Activated T-helper 9 cell treated with anti-CD3 and anti-CD28 coated beads, Interleukin-2, amount 50 U/mL, for 16 hours (primary cell): Measurements from ENCODE around the gene HCRTR2.
"Not testable (repeated sequence)": the region's sequence is repeated elsewhere in the genome, so short reads cannot be mapped to it uniquely, and the experiment has no call there.

Experiments used
- DNase-seq: peaks from one replicate; pipeline ENCODE4 v3.0.0-alpha.2; 2020; ENCODE audit warnings: low read depth

The HCRTR2 gene

GRCh38 chr6:55174211-55175026, at the start of gene HCRTR2:
TSS of gene HCRTR2 (plus strand) at chr6:55174515. CDS start at chr6:55174588, 73 bp downstream.
- no peak for DNase-seq

GRCh38 chr6:55130806-55131324, 43.5 kb upstream of the HCRTR2 start:
- no peak for DNase-seq

- DNase-seq = no peak
These were observed 42.7 kb upstream of the HCRTR2 start for GRCh38 chr6:55131616-55132015.

GRCh38 chr6:55136916-55137315, 37.4 kb upstream of the HCRTR2 start:
- DNase-seq = no peak

- DNase-seq = no peak
These were observed 36.2 kb upstream of the HCRTR2 start for GRCh38 chr6:55137929-55138693.

DNA sequence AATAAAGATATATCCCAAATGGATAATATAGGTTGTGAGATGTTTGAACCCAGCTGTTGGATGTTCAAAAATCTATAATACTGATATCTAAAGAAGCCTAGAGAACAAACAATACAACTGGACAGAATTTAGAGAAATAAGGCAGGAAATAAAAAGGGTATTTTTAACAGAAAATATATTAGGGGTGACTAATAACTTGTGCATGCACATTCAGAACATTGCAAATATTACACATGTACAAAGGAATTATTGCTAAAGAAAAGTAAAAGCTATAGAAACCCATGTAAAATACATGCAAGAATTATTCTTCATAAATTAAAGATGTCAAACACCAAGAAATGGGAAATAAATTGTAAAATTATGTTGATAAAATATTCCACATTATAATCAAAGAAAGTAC, 32.7 kb upstream of the HCRTR2 start:
- no peak for DNase-seq

GRCh38 chr6:55142610-55143009, 31.7 kb upstream of the HCRTR2 start:
- DNase-seq = no peak

DNA sequence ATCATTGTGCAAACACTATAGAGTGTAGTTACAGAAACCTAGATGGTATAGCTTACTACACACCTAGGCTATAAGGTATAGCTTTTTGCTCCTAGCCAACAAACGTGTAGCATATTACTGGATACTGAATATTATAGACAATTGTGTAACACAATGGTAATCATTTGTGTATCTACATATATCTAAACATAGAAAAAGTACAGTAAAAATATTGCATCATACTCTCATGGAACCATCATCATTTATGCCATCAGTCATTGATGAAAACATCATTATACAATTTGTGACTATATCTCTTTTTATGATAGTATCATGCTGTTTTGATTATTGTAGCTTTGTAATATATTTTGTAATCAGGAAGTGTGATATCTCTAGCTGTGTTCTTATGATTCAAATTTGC, 21.0 kb upstream of the HCRTR2 start:
- no peak for DNase-seq

DNA sequence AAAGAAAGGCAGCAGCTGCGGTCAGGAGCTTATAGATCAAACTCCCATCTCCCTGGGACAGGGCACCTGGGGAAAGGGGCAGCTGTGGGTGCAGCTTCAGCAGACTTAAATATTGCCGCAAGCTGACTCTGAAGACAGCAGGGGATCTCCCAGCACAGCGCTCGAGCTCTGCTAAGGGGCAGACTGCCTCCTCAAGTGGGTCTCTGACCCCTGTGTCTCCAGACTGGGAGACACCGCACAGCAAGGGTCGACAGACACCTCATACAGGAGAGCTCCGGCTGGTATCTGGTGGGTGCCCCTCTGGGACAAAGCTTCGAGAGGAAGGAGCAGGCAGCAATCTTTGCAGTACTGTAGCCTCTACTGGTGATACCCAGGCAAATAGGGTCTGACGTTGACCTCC, 15.5 kb upstream of the HCRTR2 start:
- DNase-seq = not testable (repeated sequence)

DNA sequence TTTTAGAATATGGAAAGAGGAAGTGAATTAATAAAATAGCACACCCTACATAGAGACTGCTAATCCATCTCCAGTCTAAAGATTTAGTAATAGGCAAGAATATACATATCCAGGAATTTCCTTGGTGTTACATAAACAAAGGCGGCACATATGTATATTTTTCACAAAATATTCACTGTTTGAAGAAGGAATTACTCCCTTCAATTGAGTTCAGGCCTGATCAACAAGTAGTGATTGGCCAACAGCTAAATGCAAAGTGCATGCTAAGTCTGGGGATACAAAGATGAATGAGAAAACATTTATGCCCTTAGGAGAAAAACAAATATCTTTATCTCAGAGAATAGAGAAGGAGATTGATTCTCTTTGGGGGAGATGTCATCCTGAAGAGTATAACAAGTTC, 6.5 kb upstream of the HCRTR2 start:
- DNase-seq = no peak

DNA sequence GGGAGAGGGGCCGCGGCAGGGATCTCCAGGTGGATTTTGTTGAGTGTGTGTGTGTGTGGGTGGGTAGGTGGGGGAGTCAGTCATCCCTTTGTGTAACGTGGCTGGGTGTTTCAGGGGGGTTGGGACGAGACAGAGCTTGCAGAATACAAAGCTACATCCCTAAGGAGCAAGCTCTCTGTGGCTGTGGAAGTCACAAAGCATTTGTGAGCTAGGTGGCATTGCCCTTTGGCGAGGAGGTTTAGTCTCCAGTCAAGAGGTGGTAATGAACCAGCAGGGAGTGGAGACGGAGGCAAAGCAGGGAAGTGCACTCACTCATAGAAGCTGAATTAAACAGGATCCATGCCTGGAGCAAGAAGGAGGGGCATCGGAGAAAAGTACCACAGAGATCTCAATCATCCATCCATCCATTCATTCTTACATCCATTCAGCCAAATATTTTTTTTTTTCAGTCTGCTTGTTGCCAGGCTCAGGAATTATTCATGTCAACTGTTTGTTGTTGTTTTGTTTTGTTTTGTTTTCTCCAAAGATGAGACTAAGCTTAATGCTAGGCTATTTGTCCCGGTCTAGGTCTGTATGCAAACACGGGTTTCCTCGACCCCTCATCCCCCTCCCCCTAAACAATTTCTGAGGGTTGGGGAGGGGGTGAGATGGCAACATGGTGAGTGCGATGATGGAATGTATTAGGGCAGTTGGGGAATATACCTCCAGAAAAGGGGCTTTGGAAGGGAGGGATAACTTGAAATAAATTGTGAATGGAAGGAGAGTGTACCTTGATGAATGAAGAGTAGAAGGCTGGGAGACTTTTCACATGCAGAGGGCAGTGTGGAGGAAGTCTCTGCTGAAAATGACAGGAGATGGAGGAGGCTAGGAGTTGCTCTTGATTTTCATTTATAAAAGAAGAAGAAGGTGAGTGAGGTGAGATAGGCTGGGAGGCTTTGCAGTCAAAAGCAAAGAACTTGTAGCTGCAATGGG, 1.0 kb downstream of the HCRTR2 start:
- DNase-seq = no peak

GRCh38 chr6:55176958-55177357, 2.6 kb downstream of the HCRTR2 start:
- no peak for DNase-seq

DNA sequence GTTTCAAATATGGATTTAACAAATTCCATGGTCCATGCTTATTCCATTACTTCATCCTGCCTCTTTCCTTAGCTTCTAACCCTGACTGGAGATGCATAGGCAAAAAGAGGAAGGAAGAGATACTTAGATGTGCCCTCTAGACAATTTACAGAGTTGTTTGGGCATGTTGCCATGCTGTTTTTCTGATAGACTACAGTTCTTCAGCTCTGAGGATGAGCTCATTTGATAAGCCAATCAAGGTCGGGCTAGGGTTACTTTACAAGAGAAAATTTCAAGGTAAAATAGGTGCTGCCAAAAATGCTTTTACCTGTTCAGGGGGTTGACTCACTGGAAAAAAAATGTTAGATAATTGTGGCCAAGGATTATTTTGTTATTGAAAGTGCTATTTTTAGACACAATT, 5.9 kb downstream of the HCRTR2 start:
- no peak for DNase-seq

- DNase-seq = no peak
These were observed 7.8 kb downstream of the HCRTR2 start for GRCh38 chr6:55182016-55182650.

DNA sequence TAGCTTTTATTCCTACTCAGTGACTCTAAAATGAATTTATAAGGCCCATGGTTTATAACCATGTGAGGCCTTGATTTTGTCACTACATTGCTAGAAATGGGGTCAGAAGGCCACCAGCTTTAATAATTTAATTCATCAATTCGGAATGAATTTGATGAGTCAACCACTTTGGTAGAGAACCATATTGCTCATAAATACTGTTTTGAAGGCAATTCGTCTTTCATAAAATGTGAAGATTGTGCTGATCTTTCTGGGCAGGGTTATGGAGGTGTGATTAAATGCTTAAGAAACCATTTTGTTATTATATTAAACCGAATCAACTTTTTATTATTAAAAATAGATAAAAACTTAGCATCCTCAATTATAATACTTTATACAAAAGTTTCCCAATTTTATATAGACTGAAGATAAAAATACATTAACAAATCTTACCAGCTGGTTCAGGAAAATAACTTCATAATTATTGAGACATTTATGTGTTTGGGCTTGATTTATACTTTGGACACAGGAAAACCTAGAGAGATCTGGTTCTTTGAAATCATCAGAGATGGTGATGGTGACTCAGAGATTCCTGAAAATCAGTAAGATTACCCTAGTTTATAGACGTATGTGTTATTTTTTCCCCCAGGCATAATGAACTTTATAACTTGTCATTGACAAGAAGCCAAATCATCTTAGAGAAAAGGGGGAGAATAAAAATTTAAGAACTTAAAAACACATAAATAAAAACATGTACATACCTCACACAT, 10.6 kb downstream of the HCRTR2 start:
- DNase-seq = no peak

DNA sequence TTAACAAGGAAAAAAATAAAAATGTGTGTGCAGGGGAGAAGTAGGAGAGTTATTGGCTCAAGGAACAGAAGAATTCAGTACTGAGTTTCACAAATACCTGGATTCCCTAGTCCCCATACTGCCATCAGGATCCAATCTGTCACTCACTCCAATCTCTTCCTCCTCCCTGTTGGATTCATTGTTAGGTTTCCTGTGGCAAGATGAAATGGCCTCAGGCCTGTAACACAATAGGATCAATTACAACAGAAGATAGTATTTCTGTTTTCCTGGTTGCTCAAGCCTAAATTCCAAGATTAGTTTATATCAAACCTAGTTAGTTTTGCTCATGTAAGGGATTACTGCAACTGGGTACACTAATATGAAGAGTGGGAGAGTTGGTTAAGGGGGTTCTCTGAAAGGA, 24.4 kb downstream of the HCRTR2 start:
- no peak for DNase-seq

GRCh38 chr6:55199239-55199638, 24.9 kb downstream of the HCRTR2 start:
- no peak for DNase-seq

- DNase-seq = no peak
These were observed 34.5 kb downstream of the HCRTR2 start for GRCh38 chr6:55208478-55209458.

- no peak for DNase-seq
These were observed 36.6 kb downstream of the HCRTR2 start for GRCh38 chr6:55210952-55211351.

GRCh38 chr6:55212156-55212555, 37.8 kb downstream of the HCRTR2 start:
- no peak for DNase-seq
